H1 (cell line): ENCODE results near the gene SDF2L1. TPM values are rescaled to one million over a fixed set of nuclear protein-coding genes. Genes with fewer than 3 reads are reported as not detected.

Experiments
- CTCF ChIA-PET: fragments of 300-600 bp; sonication (Branson Sonifier 250); formaldehyde crosslinking; loops from one replicate; lab custom pipeline; 2021; ENCODE audit not compliant: partially characterized antibody; lab: Charles Lee
- POLR2A ChIA-PET: fragments of 300-600 bp; sonication (Branson Sonifier 250); formaldehyde crosslinking; loops from one replicate; lab custom pipeline; 2021; ENCODE audit warnings: inconsistent platforms; ENCODE audit not compliant: partially characterized antibody; lab: Charles Lee
- DNase-seq, 2 experiments: peaks; one replicate each; pipeline versions ENCODE4 v3.0.0 to v3.0.0-alpha.2; 2010 to 2022; ENCODE audit warnings: low spot score in 2 of 2, low read depth in 1 of 2, mixed read lengths in 1 of 2
- FAIRE-seq: peaks from 2 replicates; lab custom pipeline; 2011; peaks lifted over from hg19 to GRCh38; lab: Jason Lieb, UNC
- H2AFZ ChIP-seq: 2 replicates; pipeline ENCODE4 v1.8.1; 2012; ENCODE audit warnings: low read length, inconsistent platforms
- H2AK5ac ChIP-seq: 2 replicates; pipeline ENCODE4 v1.6.1; 2013; ENCODE audit warnings: low read depth, low read length
- H2BK120ac ChIP-seq: replicated peaks from 2 replicates; pipeline ENCODE3; 2013; ENCODE audit warnings: low read depth, low read length, inconsistent platforms
- H2BK12ac ChIP-seq: 2 replicates; pipeline ENCODE4 v1.6.1; 2013; ENCODE audit warnings: low read depth, low read length
- H2BK15ac ChIP-seq: 2 replicates; pipeline ENCODE4 v1.6.1; 2013; ENCODE audit warnings: low read length
- H2BK20ac ChIP-seq: 2 replicates; pipeline ENCODE4 v1.6.1; 2013; ENCODE audit warnings: low read length
- H2BK5ac ChIP-seq: 2 replicates; pipeline ENCODE4 v1.6.1; 2013; ENCODE audit warnings: low read depth, low read length
- H3K14ac ChIP-seq: 2 replicates; pipeline ENCODE4 v1.6.1; 2013; ENCODE audit warnings: inconsistent platforms; ENCODE audit not compliant: insufficient read length
- H3K18ac ChIP-seq: 2 replicates; pipeline ENCODE4 v1.6.1; 2013; ENCODE audit warnings: low read length; ENCODE audit errors: extremely low read depth
- H3K23ac ChIP-seq: 2 replicates; pipeline ENCODE4 v1.6.1; 2013; ENCODE audit warnings: inconsistent platforms; ENCODE audit not compliant: insufficient read length
- H3K23me2 ChIP-seq: 2 replicates; pipeline ENCODE4 v1.6.1; 2013; ENCODE audit warnings: low read depth, low read length
- H3K27ac ChIP-seq: 2 replicates; pipeline ENCODE4 v1.6.1; 2011; ENCODE audit warnings: low read depth, low read length, inconsistent platforms
- H3K27me3 ChIP-seq, 4 experiments: replicated peaks in 1 of 4; 1 replicate in 1 of 4; 2 replicates in 3 of 4; pipeline versions ENCODE4 v1.6.1 to v1.8.1; 2011 to 2013; ENCODE audit warnings: low read length in 3 of 4, mild to moderate bottlenecking in 3 of 4, inconsistent platforms in 2 of 4, mixed read lengths in 2 of 4, moderate library complexity in 1 of 4; ENCODE audit not compliant: control insufficient read depth in 3 of 4, insufficient read depth in 3 of 4; ENCODE audit errors: extremely low read depth in 1 of 4
- H3K36me3 ChIP-seq, 4 experiments: 2 replicates each; pipeline versions ENCODE4 v1.6.1 to v1.8.1; 2011 to 2013; ENCODE audit warnings: mild to moderate bottlenecking in 4 of 4, low read length in 3 of 4, moderate library complexity in 2 of 4, control low read depth in 1 of 4, inconsistent platforms in 1 of 4; ENCODE audit not compliant: insufficient read depth in 4 of 4, control insufficient read depth in 2 of 4
- H3K4ac ChIP-seq: replicated peaks from 2 replicates; pipeline ENCODE3; 2013; ENCODE audit warnings: low read length, low read depth, mixed read lengths, inconsistent platforms; ENCODE audit not compliant: insufficient read length
- H3K4me1 ChIP-seq, 4 experiments: replicated peaks in 1 of 4; 1 replicate in 1 of 4; 2 replicates in 3 of 4; pipeline versions ENCODE4 v1.6.1 to v1.8.1; 2011 to 2013; ENCODE audit warnings: low read length in 3 of 4, inconsistent platforms in 2 of 4, mixed read lengths in 1 of 4; ENCODE audit not compliant: insufficient read depth in 4 of 4, control insufficient read depth in 3 of 4
- H3K4me2 ChIP-seq, 2 experiments: 2 replicates each; pipeline versions ENCODE4 v1.6.1 to v1.8.1; 2011 to 2013; ENCODE audit warnings: low read depth in 2 of 2, low read length in 2 of 2, control low read depth in 1 of 2, inconsistent platforms in 1 of 2, mild to moderate bottlenecking in 1 of 2; ENCODE audit not compliant: insufficient read depth in 1 of 2
- H3K4me3 ChIP-seq, 4 experiments: fragments of 200-600, 300-600 bp in 1 of 4; sonication (generic), shearing (Covaris generic), sonication (Bioruptor Twin) in 1 of 4; 2 replicates each; pipeline versions ENCODE4 v1.5.1 to v1.8.1; 2011 to 2016; ENCODE audit warnings: low read length in 4 of 4, low read depth in 3 of 4, control low read depth in 2 of 4, inconsistent platforms in 2 of 4, mild to moderate bottlenecking in 2 of 4, mixed read lengths in 1 of 4, moderate library complexity in 1 of 4; ENCODE audit not compliant: insufficient read depth in 2 of 4; ENCODE audit errors: extremely low read depth in 1 of 4
- H3K56ac ChIP-seq: replicated peaks from 2 replicates; pipeline ENCODE3; 2013; ENCODE audit warnings: low read depth, mild to moderate bottlenecking, mixed read lengths, low read length, inconsistent platforms; ENCODE audit not compliant: insufficient read length
- H3K79me1 ChIP-seq: 2 replicates; pipeline ENCODE4 v1.6.1; 2013; ENCODE audit warnings: low read depth, low read length, control low read depth
- H3K79me2 ChIP-seq, 2 experiments: 2 replicates each; pipeline versions ENCODE4 v1.6.1 to v1.8.1; 2012 to 2013; ENCODE audit warnings: low read length in 2 of 2, mild to moderate bottlenecking in 2 of 2, inconsistent platforms in 1 of 2; ENCODE audit not compliant: insufficient read depth in 2 of 2, control insufficient read depth in 1 of 2
- H3K9ac ChIP-seq, 4 experiments: replicated peaks in 1 of 4; 1 replicate in 1 of 4; 2 replicates in 3 of 4; pipeline versions ENCODE4 v1.6.1 to v1.8.1; 2011 to 2013; ENCODE audit warnings: low read depth in 3 of 4, low read length in 3 of 4, control low read depth in 2 of 4, mild to moderate bottlenecking in 2 of 4, moderate library complexity in 2 of 4, inconsistent platforms in 1 of 4; ENCODE audit errors: extremely low read depth in 1 of 4
- H3K9me3 ChIP-seq, 2 experiments: 2 replicates each; pipeline versions ENCODE4 v1.6.1 to v1.8.1; 2012 to 2013; ENCODE audit warnings: mild to moderate bottlenecking in 2 of 2, moderate library complexity in 2 of 2, control low read depth in 1 of 2, inconsistent platforms in 1 of 2, low read depth in 1 of 2, low read length in 1 of 2, mixed read lengths in 1 of 2; ENCODE audit not compliant: insufficient read depth in 2 of 2
- H4K20me1 ChIP-seq, 2 experiments: replicated peaks in 1 of 2; 2 replicates each; pipeline versions ENCODE3 to v1.8.1; 2011 to 2013; ENCODE audit warnings: inconsistent platforms in 2 of 2, low read length in 2 of 2, mild to moderate bottlenecking in 1 of 2; ENCODE audit not compliant: insufficient read depth in 2 of 2, control insufficient read depth in 1 of 2
- H4K5ac ChIP-seq: 2 replicates; pipeline ENCODE4 v1.6.1; 2013; ENCODE audit warnings: low read length, low read depth, mixed read lengths, inconsistent platforms; ENCODE audit not compliant: insufficient read length
- H4K8ac ChIP-seq: 2 replicates; pipeline ENCODE4 v1.8.0; 2013; ENCODE audit warnings: mild to moderate bottlenecking, moderate library complexity, low read length, inconsistent platforms; ENCODE audit not compliant: insufficient read depth; ENCODE audit errors: extremely low read depth
- H4K91ac ChIP-seq: replicated peaks from 2 replicates; pipeline ENCODE3; 2013; ENCODE audit warnings: low read length, mixed read lengths, inconsistent platforms; ENCODE audit not compliant: insufficient read length
- RAD21 ChIP-seq, 2 experiments: IDR thresholded peaks in 1 of 2; conservative IDR thresholded peaks in 1 of 2; 2 replicates each; pipeline ENCODE4 v1.6.1; 2011; ENCODE audit warnings: low read depth in 2 of 2, low read length in 2 of 2, improper control_type of control experiment in 1 of 2, inconsistent platforms in 1 of 2, mild to moderate bottlenecking in 1 of 2, moderate library complexity in 1 of 2
- SRF ChIP-seq: IDR thresholded peaks from 2 replicates; pipeline ENCODE4 v1.6.1; 2011; ENCODE audit warnings: mild to moderate bottlenecking, low read depth, low read length, moderate library complexity
- WGBS, 2 experiments: shearing (Covaris generic) in 1 of 2; methylation state at CpG; one replicate each; pipeline versions ENCODE4 v1.1.6 to v1.1.7; 2013 to 2015; ENCODE audit warnings: low lambda C conversion rate in 2 of 2, mixed read lengths in 2 of 2, inconsistent platforms in 1 of 2, low coverage in 1 of 2, missing lambda C conversion rate in 1 of 2; ENCODE audit not compliant: insufficient replicate concordance in 2 of 2, insufficient coverage in 1 of 2, insufficient read length in 1 of 2; ENCODE audit errors: extremely low coverage in 1 of 2, missing lambda C conversion rate in 1 of 2; 5-methylcytosine and 5-hydroxymethylcytosine counted together
- polyA plus RNA-seq, 7 experiments: library from polyadenylated mRNA; depleted of rRNA in 3 of 7; stranded (reverse) in 5 of 7; unstranded in 2 of 7; fragments of >200 nt in 5 of 7; fragments of 200-250 nt in 2 of 7; gene quantifications; 1 replicate in 5 of 7; 2 replicates in 1 of 7; 4 replicates in 1 of 7; pipeline versions ENCODE4 v1.2.1 to v1.2.3, GENCODE V29; 2011 to 2013; ENCODE audit warnings: missing spikeins in 2 of 7, mixed read lengths in 2 of 7
- total RNA-seq: library from RNA; stranded (reverse); fragmentation: NEBNext Ultra II Directional; extraction: Animal tissue kit (Norgen Biotek cat#: 25700); gene quantifications from 2 replicates; pipeline ENCODE4 v1.2.1, GENCODE V29; 2021

SDF2L1 gene
- total and polyA plus RNA-seq, 2 of the 8 experiments (the other 6 are each of a cell fraction or from before 2014, with no cell fraction given), result 51.1 to 59.6 TPM

GRCh38 chr22:21682385-21683175 is 40.5 kb downstream of the SDF2L1 start:
- Histone ChIP-seq H4K20me1 (peaks cover 2 to 9% of the 10 kb centered on the region in 2 experiments), H2BK5ac (no peak overlapping the region), H3K4me2 (no peak overlapping the region), H3K18ac (no peak overlapping the region), H3K23ac (no peak overlapping the region), H3K9me3 (peaks cover 0 to 4% of the 10 kb centered on the region in 2 experiments; a peak in 1 of 4 replicates), H2BK120ac (no peak overlapping the region), H3K27ac (no peak overlapping the region), H3K79me2 (no peaks in the 10 kb centered on the region), H2BK20ac (no peak overlapping the region), H2BK15ac (no peak overlapping the region), H4K8ac (no peak overlapping the region), H3K4me3 (no peak overlapping the region), H3K79me1 (no peaks in the 10 kb centered on the region), H2AK5ac (no peak overlapping the region), H3K36me3 (peaks cover 0 to 2% (median 0%) of the 10 kb centered on the region in 4 experiments; a peak in 4 of 8 replicates), H3K4ac (no peak overlapping the region), H4K91ac (no peak overlapping the region), H3K14ac (no peak overlapping the region), H4K5ac (no peak overlapping the region), H3K4me1 (no peaks in the 10 kb centered on the region), H2BK12ac (no peak overlapping the region), H3K23me2 (no peaks in the 10 kb centered on the region), H3K9ac (no peak overlapping the region), H3K56ac (no peak overlapping the region), H3K27me3 (no peaks in the 10 kb centered on the region), H2AFZ (no peak overlapping the region)
- WGBS, 2 experiments, result 93% methylated on average over 19 of the region's 20 CpGs; no CpG with 5 or more reads in 1 of the 2 experiments
- no peak for DNase-seq
- no peak for FAIRE-seq
- ChIA-PET CTCF (interaction anchor here (0.9 to 1.9 kb wide), 3 partner anchors 9 to 265 kb away, joined by 3 to 4 read pairs (median 3); no protein-coding TSS in a partner anchor), POLR2A (interaction anchor here (0.5 to 1.6 kb wide), 4 partner anchors 18 to 283 kb away, joined by 3 to 4 read pairs (median 3); no protein-coding TSS in a partner anchor)
- TF ChIP-seq SRF (no peak), RAD21 (IDR thresholded peaks at IDR 0.05 in 1 of 2, conservative IDR thresholded peaks at IDR 0.05 in 1 of 2; ENCODE audit: low read depth in 2 of 2, low read length in 2 of 2) (no peak)
